HS-27A (cell line): Measurements from ENCODE around the gene ZDHHC11B.
"Not testable (repeated sequence)": the region's sequence is repeated elsewhere in the genome, so short reads cannot be mapped to it uniquely, and the experiment has no call there.

Experiments used
- DNase-seq: peaks from one replicate; pipeline ENCODE4 v3.0.0-alpha.2; 2012; ENCODE audit warnings: low read depth, missing footprints

Gene ZDHHC11B

GRCh38 chr5:716740-717139 lies 67.8 kb downstream of the ZDHHC11B start:
- not testable (repeated sequence) for DNase-seq

DNA sequence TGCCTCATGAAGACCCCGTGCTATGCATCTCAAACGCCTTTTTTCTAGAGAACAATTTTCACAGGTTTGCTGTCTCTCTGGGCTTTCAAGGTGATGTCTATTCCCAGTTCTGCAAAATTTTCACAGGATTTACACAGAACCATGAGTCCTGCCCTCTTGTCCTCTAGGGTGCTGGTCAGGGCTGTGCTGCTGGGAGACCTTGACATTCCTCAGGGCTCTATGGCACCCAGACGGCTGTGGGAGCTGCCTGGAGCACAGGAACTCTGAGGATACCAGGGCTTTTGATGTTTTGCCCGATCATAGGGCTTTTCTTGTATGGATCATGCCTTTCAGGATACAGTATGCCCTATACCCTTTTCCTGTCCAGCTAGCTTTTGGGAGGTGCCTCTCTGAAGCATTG lies 68.9 kb downstream of the ZDHHC11B start:
- not testable (repeated sequence) for DNase-seq

DNA sequence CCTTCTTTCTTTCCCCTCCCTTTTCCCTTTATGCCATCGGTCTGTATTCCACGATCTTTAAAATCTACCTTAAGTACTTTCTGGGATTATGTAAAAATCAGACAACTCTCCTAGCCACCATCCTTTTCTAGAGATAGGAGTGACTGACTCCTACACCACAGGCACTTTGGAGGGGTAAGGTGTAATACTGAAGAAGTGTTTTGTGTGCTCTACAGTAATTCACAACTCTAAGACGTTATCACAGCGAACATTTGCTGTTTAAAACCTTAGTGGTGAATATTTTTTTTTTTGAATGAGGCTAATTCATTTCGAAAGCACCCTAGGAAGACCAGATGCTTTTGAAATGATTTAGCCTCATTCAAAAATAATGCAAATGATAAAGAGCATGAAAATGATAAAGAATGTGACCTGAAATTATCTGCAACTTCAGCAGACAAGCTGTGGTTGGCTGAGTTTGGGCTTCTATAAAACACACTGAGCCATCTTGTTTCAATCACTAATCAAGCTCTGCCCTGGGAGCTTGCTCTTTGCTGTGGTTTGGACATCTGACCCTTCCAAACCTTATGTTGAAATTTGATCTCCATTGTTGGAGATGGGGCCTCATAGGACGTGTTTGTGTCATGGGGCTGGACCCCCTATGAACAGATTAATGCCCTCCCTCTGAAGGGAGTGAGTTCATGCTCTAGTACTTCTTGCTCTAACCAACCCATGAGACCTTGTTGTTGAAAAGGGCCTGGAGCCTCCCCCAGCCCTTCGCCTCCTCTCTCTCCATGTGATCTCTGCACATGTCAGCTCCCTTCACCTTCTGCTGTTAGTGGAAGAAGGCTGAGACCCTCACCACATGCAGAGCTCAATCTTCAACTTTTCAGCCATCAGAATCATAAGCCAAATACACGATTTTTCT lies 70.1 kb downstream of the ZDHHC11B start:
- DNase-seq = not testable (repeated sequence)

DNA sequence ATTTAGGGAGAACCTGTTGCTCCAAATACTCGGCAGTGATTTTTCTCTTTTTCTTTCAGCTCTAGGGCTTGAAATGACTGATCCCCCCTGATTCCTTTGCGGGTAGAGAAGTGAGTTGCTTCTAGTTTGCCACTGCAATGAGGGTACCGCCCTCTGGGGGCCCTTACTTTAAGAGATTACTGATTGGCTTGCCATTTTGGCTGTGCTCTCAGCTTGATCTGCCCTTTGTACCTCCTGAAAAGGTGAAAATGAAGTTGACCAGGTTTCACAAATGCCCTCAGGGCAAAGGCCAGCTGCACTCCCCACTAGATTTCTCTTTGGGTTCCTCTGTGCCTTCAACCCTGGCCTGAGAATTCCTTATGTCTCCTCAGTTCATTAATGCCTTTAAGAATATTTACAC lies 70.8 kb downstream of the ZDHHC11B start:
- not testable (repeated sequence) for DNase-seq

DNA sequence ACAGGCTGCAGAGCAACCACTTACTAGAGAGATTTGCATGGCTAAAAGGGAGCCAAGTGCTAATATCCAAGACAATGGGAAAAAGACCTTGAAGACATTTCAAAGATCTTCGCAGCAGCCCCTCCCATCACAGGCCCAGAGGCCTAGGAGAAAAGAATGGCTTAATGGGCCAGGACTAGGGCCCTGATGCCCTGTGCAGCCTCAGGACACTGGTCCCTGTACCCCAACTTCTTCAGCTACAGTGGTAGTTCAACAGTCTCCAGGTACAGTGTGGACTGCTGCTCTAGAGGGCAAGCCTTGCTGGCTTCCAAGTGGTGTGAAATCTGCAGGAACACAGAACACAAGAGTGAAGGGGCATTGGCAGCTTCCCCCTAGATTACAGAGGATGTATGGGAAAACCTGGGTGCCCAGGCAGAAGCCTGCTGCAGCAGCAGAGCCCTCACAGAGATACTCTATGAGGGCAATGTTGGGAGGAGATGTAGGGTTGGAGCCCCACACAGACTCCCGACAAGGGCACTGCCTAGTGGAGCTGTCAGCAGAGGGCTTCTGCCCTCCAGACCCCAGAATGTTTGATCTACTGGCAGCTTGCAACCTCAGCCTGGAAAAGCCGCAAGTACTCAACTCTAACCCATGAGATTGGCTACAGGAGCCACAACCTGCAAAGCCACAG lies 75.5 kb downstream of the ZDHHC11B start:
- not testable (repeated sequence) for DNase-seq

DNA sequence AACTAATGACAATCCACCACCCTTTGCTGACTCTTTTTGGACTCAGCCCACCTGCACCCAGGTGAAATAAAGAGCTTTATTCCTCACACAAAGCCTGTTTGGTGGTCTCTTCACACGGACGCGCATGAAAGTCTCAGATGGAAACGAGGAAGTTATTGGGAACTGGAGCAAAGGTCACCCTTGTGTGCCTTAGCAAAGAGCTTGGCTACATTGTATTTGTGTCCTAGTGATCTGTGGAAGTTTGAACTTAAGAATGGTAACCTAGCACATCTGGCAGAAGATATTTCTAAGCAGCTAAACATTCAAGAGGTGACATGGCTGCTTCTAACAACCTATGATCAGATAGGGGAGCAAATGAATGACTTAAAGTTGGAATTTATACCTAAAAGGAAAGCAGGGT lies 76.2 kb downstream of the ZDHHC11B start:
- DNase-seq = not testable (repeated sequence)

DNA sequence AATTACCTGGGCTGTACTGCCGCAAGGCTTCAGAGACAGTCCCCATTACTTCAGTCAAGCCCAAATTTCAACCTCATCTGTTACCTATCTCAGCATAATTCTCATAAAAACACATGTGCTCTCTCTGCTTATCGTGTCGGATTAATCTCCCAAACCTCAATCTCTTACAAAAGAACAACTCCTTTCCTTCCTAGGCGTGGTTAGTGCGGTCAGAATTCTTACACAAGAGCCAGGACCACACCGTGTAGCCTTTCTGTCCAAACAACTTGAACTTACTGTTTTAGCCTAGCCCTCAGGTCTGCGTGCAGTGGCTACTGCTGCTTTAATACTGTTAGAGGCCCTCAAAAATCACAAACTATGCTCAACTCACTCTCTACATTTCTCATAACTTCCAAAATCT lies 78.4 kb downstream of the ZDHHC11B start:
- DNase-seq = not testable (repeated sequence)

- DNase-seq = not testable (repeated sequence)
Observed at GRCh38 chr5:696753-697702, 87.5 kb downstream of the ZDHHC11B start.

DNA sequence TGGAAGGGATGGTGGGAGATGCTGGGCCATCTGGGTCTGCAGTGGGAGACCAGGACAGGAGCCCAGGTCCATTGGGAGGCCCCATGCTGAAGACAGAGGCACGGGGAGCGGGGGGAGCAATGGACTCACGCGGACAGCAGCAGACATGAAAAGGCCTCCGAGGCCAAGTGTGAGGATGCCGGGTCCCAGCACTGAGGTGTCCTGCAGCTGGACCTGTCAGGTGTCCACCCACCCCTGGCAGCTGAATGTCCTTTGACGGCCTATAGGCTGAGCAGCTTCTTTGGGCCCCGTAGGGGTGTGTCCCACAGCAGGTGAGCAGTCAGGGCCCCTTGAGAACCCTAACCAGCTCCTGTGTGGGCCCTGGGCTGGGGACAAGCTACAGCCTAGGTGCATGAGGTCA lies 88.3 kb downstream of the ZDHHC11B start:
- DNase-seq = not testable (repeated sequence)

DNA sequence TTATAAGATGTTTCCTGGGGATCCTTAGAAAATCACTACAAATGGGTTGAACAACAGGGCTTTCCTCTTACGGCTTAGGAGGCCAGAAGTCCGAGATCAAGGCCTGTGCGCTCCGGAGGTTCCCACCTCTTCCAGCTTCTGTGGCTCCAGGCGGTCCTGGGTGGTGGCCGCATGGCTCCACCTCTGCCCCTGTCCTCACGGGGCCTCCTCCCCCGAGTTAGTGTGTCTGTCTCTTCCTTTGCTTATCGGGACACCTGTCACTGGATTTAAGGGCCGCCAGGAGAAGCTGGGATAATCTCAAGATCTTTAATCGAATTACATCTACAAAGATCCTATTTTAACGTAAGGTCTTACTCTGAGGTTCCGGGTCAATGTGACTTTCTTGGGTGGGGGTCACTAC lies 89.1 kb downstream of the ZDHHC11B start:
- not testable (repeated sequence) for DNase-seq

DNA sequence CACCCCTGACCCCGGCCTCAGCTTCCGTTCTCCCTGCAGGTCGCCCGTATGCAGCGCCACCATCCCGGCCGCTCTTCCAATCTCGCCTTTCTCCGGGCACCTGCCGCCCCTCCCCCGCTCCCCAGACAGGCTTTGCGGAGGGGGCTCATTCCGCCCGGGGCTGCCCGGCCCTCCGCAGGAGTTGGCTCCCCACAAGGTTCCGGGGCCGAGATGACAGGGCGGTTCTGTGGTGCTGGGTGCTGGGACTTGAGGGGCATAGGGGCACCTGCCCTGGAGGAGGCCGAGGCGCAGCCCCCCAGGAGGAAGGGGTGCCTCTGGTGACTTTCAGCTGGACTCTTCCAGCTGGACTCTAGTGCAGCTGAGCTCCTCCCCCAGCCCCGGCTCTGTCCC lies 90.5 kb downstream of the ZDHHC11B start:
- DNase-seq = not testable (repeated sequence)

DNA sequence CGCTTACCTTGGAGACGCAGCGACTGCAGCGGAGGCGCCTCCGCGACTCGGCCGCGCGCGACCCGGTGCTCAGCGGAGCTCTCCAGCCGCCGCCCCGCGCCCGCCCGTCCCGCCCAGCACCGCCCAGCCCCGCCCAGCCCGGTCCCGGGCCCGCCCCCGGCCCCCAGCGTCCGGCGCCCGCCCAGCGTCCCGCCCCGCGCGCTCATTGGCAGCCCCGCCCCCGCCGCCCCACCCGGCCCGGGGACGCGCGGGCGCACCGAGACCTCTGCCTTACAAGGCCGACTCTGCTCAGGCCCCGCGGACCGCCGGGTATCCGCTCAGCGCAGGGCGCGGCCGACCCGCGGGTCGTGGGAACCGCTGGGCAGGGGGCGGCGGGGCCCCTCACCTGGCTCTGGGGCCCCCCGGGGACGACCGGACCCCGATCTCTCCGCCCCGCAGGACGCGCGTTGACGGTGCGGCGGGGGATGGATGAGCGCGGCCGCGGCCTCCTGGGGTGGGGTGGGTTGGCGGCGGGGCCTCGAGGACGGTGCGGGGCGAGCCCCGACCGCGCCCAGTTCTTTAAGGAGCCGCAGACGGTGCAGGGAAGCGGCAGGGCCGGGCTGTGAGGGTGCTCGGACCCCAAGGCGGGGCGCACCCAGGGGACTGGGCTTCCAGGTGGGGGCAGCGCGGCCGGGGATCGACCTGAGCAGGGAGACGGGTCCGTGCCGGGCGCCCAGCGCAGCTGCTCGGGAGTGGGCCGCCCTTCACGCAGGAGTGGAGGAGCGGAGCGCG lies 91.1 kb downstream of the ZDHHC11B start, which contains the start of gene TPPP:
Gene TPPP (minus strand): TSS at position 82 of the 771 bp plus-strand sequence. CDS start 15,292 bp downstream, outside the sequence.
- DNase-seq = not testable (repeated sequence)

DNA sequence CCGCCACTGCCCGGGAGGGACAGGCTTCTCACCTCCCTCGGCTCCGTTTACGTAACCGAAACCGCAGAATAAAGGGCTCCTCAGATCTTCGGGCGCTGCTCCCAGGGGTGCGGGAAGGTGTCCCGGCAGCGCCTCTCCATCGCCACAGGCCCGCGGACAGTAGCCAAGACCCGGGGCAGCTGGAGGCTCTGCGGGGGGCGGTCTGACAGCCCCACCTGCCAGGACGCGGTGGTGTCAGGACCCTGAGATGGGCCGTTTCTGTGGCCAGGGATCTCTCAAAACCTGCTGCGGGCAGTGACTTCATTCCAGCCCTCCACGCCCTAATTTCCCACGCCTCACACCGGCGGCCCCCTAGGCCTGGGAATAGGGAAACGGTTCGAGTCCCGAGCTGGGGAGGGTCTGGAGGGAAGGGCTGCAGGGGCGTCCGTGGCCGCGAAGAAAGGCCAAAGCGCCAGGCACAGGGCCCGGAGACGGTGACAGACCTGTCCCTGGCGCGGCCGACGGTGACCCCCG lies 91.9 kb downstream of the ZDHHC11B start:
- not testable (repeated sequence) for DNase-seq

DNA sequence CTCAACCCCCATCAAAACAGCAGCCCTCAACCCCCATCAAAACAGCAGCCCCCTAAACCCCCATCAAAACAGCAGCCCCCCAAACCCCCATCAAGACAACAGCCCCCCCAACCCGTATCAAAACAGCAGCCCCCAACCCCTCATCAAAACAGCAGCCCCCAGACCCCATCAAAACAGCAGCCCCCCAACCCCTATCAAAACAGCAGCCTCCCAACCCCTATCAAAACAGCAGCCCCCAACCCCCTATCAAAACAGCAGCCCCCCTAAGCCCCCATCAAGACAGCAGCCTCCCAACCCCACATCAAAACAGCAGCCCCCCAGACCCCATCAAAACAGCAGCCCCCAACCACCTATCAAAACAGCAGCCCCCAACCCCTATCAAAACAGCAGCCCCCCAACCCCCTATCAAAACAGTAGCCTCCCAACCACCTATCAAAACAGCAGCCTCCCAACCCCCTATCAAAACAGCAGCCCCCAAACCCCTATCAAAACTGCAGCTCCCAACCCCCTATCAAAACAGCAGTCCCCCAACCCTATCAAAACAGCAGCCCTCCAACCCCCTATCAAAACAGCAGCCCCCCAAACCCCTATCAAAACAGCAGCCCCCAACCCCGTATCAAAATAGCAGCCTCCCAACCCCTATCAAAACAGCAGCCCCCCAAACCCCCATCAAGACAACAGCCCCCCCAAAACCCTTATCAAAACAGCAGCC lies 92.6 kb downstream of the ZDHHC11B start:
- no peak for DNase-seq

DNA sequence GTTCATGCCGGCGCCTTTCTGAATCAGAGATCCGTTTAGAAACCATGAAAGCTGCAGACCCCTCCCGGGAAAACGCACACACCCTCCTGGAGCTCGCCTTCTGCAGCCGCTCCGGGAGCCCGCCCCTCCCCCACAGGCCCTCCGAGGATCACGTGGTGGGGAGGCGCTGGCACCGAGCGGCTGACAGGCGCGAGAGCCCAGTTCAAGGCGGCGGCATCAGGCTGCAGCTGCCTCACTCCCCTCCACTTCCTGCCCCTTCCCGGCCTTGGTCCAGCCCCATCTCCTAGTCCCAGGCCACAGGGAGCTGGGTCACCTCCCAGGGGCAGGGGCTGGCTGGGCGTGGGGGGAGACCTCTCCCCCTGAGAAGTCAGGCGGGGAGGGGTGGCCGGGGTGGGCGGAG lies 93.5 kb downstream of the ZDHHC11B start:
- not testable (repeated sequence) for DNase-seq

DNA sequence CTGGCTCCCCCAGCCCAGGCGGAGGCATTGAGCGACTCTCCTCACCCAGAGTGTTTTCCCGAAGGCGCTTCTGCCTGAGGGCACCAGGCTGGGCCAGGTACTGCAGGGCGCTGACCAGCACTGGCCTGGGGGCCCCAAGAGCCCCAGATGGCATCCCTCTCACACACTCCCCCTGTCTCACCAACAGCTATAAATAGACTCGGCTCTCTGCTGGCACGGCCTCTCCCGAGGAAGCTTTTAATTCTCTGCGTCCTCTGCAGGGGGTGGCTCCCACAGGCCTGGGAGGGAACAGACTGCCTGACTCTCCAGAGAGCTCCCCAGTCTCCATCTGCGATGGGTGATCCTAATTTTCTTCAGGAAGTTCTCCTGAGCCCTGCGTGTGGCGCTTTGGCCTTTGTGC lies 94.2 kb downstream of the ZDHHC11B start:
- DNase-seq = not testable (repeated sequence)

- not testable (repeated sequence) for DNase-seq
Observed at GRCh38 chr5:688348-689010, 96.0 kb downstream of the ZDHHC11B start.

DNA sequence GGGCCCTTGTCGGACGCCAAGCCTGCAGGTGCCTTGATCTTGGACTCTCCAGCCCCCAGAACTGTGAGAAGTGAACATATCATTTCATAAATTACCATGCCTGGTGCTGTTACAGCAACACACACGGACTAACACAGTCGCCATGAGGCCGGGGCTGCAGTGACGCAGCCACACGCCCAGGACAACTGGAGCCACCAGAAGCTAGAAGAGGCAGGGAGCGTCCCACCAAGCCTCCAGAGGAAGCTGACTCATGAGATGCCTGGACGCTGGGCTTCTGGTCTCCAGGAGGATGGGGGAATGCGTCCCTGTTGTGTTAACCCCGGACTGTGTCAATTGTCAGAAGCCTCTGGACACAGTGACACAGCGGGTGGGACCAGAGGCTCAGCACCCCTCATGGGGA lies 97.6 kb downstream of the ZDHHC11B start:
- not testable (repeated sequence) for DNase-seq

DNA sequence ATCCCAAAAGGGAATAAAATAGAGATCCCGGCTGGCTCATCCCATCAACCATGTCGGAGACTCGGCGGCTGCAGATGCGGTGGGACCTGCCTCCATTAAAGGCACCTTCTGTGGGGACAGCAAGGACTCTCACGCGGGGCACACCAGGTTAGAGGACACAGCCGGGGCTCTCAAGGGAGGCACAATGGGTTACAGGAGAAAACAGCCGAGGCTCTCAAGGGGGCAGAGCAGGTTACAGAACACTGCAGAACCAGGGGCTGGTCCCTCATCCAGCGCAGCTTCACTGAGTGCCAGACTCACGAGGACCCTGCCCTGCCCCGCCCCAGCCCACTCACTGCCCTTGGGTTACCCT lies 98.4 kb downstream of the ZDHHC11B start:
- not testable (repeated sequence) for DNase-seq
